Adipocyte (in vitro differentiated cells): ENCODE measurements around the gene IL1RAP.
A peak's percentile ranks its signal among the peaks of the same experiment; 100 is the strongest.

Experiments used
- DNase-seq: peaks from one replicate; pipeline ENCODE4 v3.0.0-alpha.2; 2015; ENCODE audit warnings: low read depth
- H3K27me3 ChIP-seq: replicated peaks from 2 replicates; pipeline ENCODE4 v1.7.0; 2013; ENCODE audit warnings: mild to moderate bottlenecking, low read length, moderate library complexity; ENCODE audit not compliant: control insufficient read depth, insufficient read depth
- H3K36me3 ChIP-seq: 2 replicates; pipeline ENCODE4 v1.7.0; 2013; ENCODE audit warnings: low read length, mild to moderate bottlenecking, moderate library complexity; ENCODE audit not compliant: control insufficient read depth, insufficient read depth, severe bottlenecking
- H3K4me1 ChIP-seq: 2 replicates; pipeline ENCODE4 v1.7.0; 2013; ENCODE audit warnings: mild to moderate bottlenecking, low read length, moderate library complexity; ENCODE audit not compliant: control insufficient read depth, insufficient read depth
- H3K4me3 ChIP-seq: 2 replicates; pipeline ENCODE4 v1.7.0; 2013; ENCODE audit warnings: mild to moderate bottlenecking, low read length, moderate library complexity
- H3K9ac ChIP-seq: 2 replicates; pipeline ENCODE4 v1.7.0; 2013; ENCODE audit warnings: mild to moderate bottlenecking, low read length, moderate library complexity
- H3K9me3 ChIP-seq: 2 replicates; pipeline ENCODE4 v1.7.0; 2013; ENCODE audit warnings: mild to moderate bottlenecking, low read length, moderate library complexity; ENCODE audit not compliant: control insufficient read depth

IL1RAP gene

GRCh38 chr3:190531406-190531805, 17.5 kb downstream of the IL1RAP start:
- H3K9ac ChIP-seq, result no peak overlapping the region
- H3K27me3 ChIP-seq, result no peaks in the 10 kb centered on the region
- H3K4me3 ChIP-seq, result no peak overlapping the region
- H3K36me3 ChIP-seq, result no peaks in the 10 kb centered on the region
- H3K9me3 ChIP-seq, result no peaks in the 10 kb centered on the region
- H3K4me1 ChIP-seq, result peaks cover 44% of the 10 kb centered on the region
- no peak for DNase-seq

- Histone ChIP-seq H3K4me1 (peaks cover 35% of the 10 kb centered on the region), H3K27me3 (no peaks in the 10 kb centered on the region), H3K9ac (peak overlapping the region; percentile 73), H3K36me3 (no peaks in the 10 kb centered on the region), H3K9me3 (no peaks in the 10 kb centered on the region), H3K4me3 (peak overlapping the region; percentile 70)
- DNase-seq, result no peak
Measured at GRCh38 chr3:190532731-190533203, 18.9 kb downstream of the IL1RAP start.

GRCh38 chr3:190533511-190534281, 19.8 kb downstream of the IL1RAP start:
- Histone ChIP-seq H3K4me1 (peaks cover 28% of the 10 kb centered on the region), H3K4me3 (peak overlapping the region; percentile 70), H3K27me3 (no peaks in the 10 kb centered on the region), H3K36me3 (no peaks in the 10 kb centered on the region), H3K9me3 (no peaks in the 10 kb centered on the region), H3K9ac (peak overlapping the region; percentile 73)
- peak; percentile 72 for DNase-seq

- DNase-seq, result no peak
- Histone ChIP-seq H3K4me1 (peaks cover 28% of the 10 kb centered on the region), H3K4me3 (peak overlapping the region; percentile 70)
Measured at GRCh38 chr3:190534386-190534785, 20.5 kb downstream of the IL1RAP start.

GRCh38 chr3:190534986-190535385, 21.1 kb downstream of the IL1RAP start:
- Histone ChIP-seq H3K4me3 (no peak overlapping the region), H3K4me1 (peaks cover 28% of the 10 kb centered on the region), H3K9ac (peak overlapping the region; percentile 73), H3K27me3 (no peaks in the 10 kb centered on the region), H3K36me3 (no peaks in the 10 kb centered on the region), H3K9me3 (no peaks in the 10 kb centered on the region)
- DNase-seq, result no peak

More at GRCh38 chr3:190534386-190534785, 20.5 kb downstream of the IL1RAP start:
- H3K36me3 ChIP-seq, result no peaks in the 10 kb centered on the region
- H3K27me3 ChIP-seq, result no peaks in the 10 kb centered on the region
- H3K9ac ChIP-seq, result peak overlapping the region; percentile 73
- H3K9me3 ChIP-seq, result no peaks in the 10 kb centered on the region

- DNase-seq, result no peak
- no peaks in the 10 kb centered on the region for H3K36me3 ChIP-seq
- H3K4me3 ChIP-seq, result no peak overlapping the region
- H3K4me1 ChIP-seq, result peaks cover 38% of the 10 kb centered on the region
- no peaks in the 10 kb centered on the region for H3K9me3 ChIP-seq
- H3K9ac ChIP-seq, result no peak overlapping the region
- no peaks in the 10 kb centered on the region for H3K27me3 ChIP-seq
Measured at GRCh38 chr3:190537146-190537545, 23.3 kb downstream of the IL1RAP start.

- H3K9me3 ChIP-seq, result no peaks in the 10 kb centered on the region
- no peak overlapping the region for H3K9ac ChIP-seq
- H3K4me1 ChIP-seq, result peaks cover 39% of the 10 kb centered on the region
- H3K36me3 ChIP-seq, result no peaks in the 10 kb centered on the region
- H3K4me3 ChIP-seq, result no peak overlapping the region
- no peaks in the 10 kb centered on the region for H3K27me3 ChIP-seq
- DNase-seq, result no peak
Measured at GRCh38 chr3:190538288-190538687, 24.4 kb downstream of the IL1RAP start.

- Histone ChIP-seq H3K36me3 (no peaks in the 10 kb centered on the region), H3K9me3 (no peaks in the 10 kb centered on the region), H3K4me1 (peaks cover 34% of the 10 kb centered on the region), H3K4me3 (no peak overlapping the region), H3K27me3 (no peaks in the 10 kb centered on the region), H3K9ac (no peak overlapping the region)
- no peak for DNase-seq
Measured at GRCh38 chr3:190539526-190539925, 25.6 kb downstream of the IL1RAP start.

- Histone ChIP-seq H3K9me3 (no peaks in the 10 kb centered on the region), H3K4me1 (peaks cover 31% of the 10 kb centered on the region), H3K27me3 (no peaks in the 10 kb centered on the region)
Measured at GRCh38 chr3:190541008-190541407, 27.1 kb downstream of the IL1RAP start.

GRCh38 chr3:190541560-190541959, 27.7 kb downstream of the IL1RAP start:
- Histone ChIP-seq H3K9me3 (no peaks in the 10 kb centered on the region), H3K36me3 (no peaks in the 10 kb centered on the region), H3K4me3 (no peak overlapping the region), H3K9ac (no peak overlapping the region), H3K27me3 (no peaks in the 10 kb centered on the region), H3K4me1 (peaks cover 31% of the 10 kb centered on the region)
- DNase-seq, result no peak

More at GRCh38 chr3:190541008-190541407, 27.1 kb downstream of the IL1RAP start:
- Histone ChIP-seq H3K36me3 (no peaks in the 10 kb centered on the region), H3K4me3 (no peak overlapping the region), H3K9ac (no peak overlapping the region)
- no peak for DNase-seq

GRCh38 chr3:190542846-190543245, 29.0 kb downstream of the IL1RAP start:
- Histone ChIP-seq H3K4me1 (peaks cover 26% of the 10 kb centered on the region), H3K4me3 (no peak overlapping the region), H3K9me3 (no peaks in the 10 kb centered on the region), H3K9ac (no peak overlapping the region), H3K36me3 (no peaks in the 10 kb centered on the region), H3K27me3 (no peaks in the 10 kb centered on the region)
- DNase-seq, result no peak
